ENCODE results near the gene JPH4.

The JPH4 gene

GRCh38 chr14:23577710-23578392 is 739 bp downstream of the JPH4 start:
- DNase-seq, result no peak

- no peak for DNase-seq
Observed at GRCh38 chr14:23577004-23577681, 1.4 kb downstream of the JPH4 start.

- no peak for DNase-seq
Observed at GRCh38 chr14:23573384-23574015, 5.1 kb downstream of the JPH4 start.

GRCh38 chr14:23572836-23573235 is 5.8 kb downstream of the JPH4 start:
- no peak for DNase-seq

- DNase-seq, result no peak
Observed at GRCh38 chr14:23572524-23572828, 6.1 kb downstream of the JPH4 start.

GRCh38 chr14:23571701-23572523 is 6.7 kb downstream of the JPH4 start:
- no peak for DNase-seq

- DNase-seq, result no peak
Observed at GRCh38 chr14:23570806-23571483, 7.6 kb downstream of the JPH4 start.

DNA sequence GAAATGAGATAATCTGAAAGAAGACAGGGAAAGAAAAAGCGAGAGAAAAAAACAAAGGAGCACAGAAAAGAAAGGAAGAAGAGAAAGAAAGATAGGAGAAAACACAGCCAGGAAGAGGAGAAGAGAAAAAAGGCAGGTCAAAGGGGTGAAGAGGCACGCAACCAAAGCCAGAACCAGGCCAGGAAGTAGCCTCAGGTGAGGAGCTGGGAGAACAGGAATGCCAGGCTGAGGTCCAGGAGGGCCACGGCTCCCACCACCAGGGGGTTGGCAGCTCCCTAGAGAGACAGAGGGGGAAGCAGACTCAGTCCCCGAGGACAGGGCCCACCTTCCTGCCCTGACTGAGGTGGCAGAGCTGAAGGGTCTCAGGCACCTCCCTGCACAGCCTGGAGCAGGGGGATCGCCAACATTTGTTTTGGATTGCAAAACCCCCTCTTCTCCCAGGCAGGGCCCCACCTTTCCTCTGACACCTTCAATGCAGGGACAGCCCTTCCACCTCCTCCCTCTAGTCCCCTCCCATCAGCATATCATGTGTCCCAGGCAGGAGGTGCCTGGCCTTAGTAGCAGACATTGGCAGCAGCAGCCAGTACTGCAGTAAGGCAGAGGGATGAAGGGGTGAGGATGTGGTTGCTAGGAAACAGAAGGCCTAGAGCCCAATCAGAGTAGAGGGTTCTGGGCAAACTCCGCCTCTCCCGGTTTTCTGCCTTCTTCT is 9.0 kb downstream of the JPH4 start:
- no peak for DNase-seq

- no peak for DNase-seq
Observed at GRCh38 chr14:23568600-23569331, 9.8 kb downstream of the JPH4 start.

GRCh38 chr14:23568021-23568599 is 10.5 kb downstream of the JPH4 start:
- no peak for DNase-seq

DNA sequence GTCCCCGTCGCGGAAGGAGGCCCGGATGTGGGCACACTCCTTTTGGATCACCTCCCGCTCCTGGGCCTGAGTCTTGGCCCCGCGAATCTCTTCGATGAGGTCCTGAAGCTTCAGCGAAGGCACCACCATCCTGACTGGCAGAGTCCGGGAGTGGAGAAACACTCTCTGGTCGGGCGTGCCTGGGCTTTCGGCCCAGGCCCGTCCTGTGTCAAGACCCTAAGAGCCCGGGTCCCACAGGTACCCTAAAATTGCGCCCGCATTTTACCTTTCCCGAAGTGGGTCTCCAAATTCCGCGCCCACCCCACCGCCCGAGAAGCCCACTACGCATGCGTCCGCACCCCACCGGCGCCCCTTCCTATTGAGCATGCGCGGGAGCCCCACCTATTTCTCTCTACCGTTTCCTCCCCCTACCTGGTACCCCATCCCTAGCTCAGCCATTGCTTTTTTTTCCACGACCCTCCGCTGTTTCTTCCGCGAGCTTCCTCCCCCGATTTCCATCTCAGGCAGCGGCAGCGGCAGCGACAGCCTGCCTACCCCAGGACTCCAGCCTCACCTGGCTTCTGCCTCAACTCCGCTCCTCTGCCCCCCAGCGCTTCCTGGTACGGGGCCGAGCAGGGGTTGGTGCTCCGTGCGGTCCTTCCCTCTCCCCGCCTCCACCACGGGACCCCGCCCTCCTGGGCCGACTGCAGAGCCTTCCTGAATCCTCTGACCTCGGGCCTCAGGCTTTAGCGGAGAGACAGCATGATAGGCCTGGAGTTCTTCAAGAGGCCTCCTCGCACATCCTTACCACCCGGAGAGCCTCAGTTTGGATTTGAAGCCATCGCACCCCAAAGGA is 11.2 kb downstream of the JPH4 start, which contains the start of gene AP1G2:
Gene AP1G2 (minus strand): TSS at position 606 of the 835 bp plus-strand sequence. CDS start 477 bp downstream, at position 129.
- DNase-seq, result peak; percentile 80

DNA sequence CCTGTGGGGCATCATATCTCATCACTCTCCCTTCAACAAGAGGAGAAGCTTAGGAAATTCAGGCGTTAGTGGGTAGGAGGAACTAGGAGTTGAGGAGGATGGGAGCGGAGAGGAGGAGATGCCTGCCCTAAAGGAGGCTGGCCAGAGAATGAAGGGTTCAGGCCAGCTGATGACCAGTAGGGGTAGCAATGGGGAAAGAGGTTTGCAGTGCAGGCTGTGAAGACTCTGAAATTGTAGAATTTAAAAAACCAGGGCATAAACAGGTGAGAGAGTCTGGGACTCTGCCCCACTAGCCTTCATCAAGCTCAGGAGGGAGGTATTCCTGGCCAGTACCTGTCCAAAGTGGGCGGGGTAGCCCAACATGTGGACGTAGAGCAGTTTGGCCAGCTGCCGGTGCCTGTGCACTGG is 11.8 kb downstream of the JPH4 start:
- no peak for DNase-seq

DNA sequence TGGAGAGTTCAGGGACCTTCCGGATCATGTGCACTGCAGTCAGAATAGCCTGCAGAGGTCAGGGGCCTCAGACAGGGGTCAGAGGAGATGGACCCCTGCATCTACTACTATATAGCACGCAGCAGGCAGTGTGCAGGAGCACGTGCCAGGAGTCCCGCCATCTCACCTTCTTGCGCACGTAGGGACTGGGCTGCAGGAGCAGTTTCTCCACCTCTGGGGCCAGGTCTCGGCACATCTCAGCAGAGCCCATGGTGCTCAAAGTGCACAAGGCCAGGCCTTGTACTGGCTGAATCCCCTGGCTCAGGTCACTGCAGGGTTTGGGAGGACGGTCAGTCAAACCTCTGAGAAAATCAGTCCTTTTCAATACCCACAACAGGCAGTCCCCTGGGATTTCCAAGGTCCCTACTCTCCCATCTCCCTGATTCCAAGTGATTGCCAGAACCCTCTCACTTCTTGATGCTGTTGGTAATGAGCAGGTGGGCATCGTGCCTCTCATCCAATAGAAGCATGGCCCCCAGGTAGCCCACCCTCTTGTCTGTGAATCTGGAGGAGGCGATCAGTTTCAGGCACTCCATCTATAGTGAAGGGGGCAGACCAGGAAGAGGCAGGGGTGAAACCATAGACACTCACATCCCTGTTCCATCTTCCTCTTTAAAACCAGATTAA is 12.3 kb downstream of the JPH4 start:
- no peak for DNase-seq

DNA sequence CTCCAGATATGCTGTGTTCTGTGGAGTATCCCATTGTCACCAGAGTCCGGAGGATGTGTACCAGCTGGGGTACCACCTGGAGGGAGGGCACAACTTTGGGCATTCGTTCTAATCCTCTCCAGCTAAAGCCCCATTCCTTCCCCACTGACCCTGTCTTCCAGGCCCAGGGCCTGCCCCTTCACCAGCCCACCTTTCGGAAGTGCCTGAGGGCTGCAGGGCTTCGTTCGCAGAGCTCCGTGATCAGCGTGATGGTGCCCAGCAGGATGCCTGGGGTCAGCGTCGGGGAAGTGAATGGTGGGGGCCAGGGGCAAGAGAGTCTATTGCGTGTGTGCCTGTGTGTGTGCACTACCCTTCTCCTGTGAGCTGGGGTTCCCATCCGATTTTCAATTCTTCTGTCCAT is 13.0 kb downstream of the JPH4 start:
- no peak for DNase-seq

DNA sequence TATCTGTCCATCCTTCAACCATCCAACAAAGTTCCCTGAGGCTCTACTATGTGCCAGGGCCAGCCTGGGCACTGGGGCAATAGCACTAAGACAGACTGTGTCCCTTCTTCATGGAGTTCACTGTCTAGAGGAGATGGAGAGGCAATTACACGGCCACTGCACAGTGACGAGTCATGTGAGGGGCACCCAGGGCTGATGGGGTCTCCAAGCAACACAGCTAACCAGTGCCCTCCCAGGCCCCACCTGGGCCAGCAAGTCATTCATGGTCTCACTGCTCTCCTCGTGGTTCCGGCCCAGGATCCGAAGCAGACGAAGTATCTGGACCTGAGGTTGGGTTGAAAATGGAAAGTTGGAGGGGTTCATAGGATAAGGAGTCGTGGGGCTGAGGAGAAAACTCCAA is 13.7 kb downstream of the JPH4 start:
- DNase-seq, result no peak

- DNase-seq, result no peak
Observed at GRCh38 chr14:23564181-23564812, 14.3 kb downstream of the JPH4 start.

- no peak for DNase-seq
Observed at GRCh38 chr14:23563473-23564180, 15.0 kb downstream of the JPH4 start.

GRCh38 chr14:23562822-23563472 is 15.6 kb downstream of the JPH4 start:
- DNase-seq, result no peak

All from NCI-H1048 (cell line).